ENCODE measurements around the gene DENND1A.

- TF ChIP-seq CTCF (IDR thresholded peaks at IDR 0.05) = no peak
- no peak for TF ChIP-seq POLR2A (IDR thresholded peaks at IDR 0.05)
Measured at GRCh38 chr9:123392802-123393201, 537.1 kb downstream of the DENND1A start.

Data from adrenal gland (tissue), 5 donors.